Testis (tissue), 2 donors: ENCODE data around the gene TMEM39A.

Source experiments
- CTCF ChIP-seq, 3 experiments: fragments of 450-650 bp in 2 of 3; fragments of 200-600 bp in 1 of 3; sonication (generic) in 1 of 3; IDR thresholded peaks; one replicate each; pipeline ENCODE4 v1.5.1; 2016 to 2019; ENCODE audit warnings: antibody characterized with exemption in 3 of 3, mild to moderate bottlenecking in 2 of 3, moderate library complexity in 1 of 3
- POLR2A ChIP-seq: fragments of 450-650 bp; IDR thresholded peaks from one replicate; pipeline ENCODE4 v1.6.1; 2017; ENCODE audit warnings: antibody characterized with exemption, mild to moderate bottlenecking, moderate library complexity

- TF ChIP-seq CTCF (IDR thresholded peaks at IDR 0.05) (no peak), POLR2A (no peak)
These were observed 34.4 kb upstream of the TMEM39A start for GRCh38 chr3:119497820-119498185.
